ENCODE data around the gene FCER2. TPM values are rescaled to one million over a fixed set of nuclear protein-coding genes. Genes with fewer than 3 reads are reported as not detected.

Gene FCER2
- total and polyA plus RNA-seq, 2 of the 13 experiments (the other 11 are each of a cell fraction or from before 2014, with no cell fraction given): not detected

DNA sequence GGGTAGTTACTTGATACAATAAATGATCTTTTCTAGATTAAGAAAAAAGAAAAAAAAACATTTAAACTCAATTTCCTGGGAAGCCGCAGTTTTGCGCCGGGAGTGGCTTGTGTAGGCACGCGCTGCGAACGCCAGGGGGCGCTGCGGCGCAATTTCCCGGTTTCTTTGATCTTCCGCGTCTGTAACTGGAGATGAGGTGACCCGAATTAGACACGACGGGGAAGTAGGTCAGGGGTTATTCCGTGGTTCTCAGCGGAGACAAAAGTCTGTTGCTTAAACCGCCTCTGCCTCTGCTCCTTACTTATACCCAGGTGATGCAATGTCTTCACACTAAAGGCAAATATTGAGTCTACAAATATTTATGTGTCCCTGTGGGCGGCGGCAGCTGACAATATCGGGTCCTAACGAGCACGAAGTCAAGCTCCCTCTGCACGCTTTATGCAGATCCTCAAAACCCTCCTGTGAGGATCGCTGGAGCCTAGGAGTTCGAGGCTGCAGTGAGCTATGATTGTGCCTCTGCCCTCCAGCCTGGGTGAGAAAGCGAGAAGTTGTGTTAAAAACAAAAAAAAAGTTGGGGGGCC, 49.8 kb downstream of the FCER2 start (continued):
- TF ChIP-seq, protein P1, sequence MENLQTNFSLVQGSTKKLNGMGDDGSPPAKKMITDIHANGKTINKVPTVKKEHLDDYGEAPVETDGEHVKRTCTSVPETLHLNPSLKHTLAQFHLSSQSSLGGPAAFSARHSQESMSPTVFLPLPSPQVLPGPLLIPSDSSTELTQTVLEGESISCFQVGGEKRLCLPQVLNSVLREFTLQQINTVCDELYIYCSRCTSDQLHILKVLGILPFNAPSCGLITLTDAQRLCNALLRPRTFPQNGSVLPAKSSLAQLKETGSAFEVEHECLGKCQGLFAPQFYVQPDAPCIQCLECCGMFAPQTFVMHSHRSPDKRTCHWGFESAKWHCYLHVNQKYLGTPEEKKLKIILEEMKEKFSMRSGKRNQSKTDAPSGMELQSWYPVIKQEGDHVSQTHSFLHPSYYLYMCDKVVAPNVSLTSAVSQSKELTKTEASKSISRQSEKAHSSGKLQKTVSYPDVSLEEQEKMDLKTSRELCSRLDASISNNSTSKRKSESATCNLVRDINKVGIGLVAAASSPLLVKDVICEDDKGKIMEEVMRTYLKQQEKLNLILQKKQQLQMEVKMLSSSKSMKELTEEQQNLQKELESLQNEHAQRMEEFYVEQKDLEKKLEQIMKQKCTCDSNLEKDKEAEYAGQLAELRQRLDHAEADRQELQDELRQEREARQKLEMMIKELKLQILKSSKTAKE (CRISPR knock-in tag; IDR thresholded peaks at IDR 0.05; ENCODE audit: borderline replicate concordance): peak; percentile 94
- TF ChIP-seq, protein P2, sequence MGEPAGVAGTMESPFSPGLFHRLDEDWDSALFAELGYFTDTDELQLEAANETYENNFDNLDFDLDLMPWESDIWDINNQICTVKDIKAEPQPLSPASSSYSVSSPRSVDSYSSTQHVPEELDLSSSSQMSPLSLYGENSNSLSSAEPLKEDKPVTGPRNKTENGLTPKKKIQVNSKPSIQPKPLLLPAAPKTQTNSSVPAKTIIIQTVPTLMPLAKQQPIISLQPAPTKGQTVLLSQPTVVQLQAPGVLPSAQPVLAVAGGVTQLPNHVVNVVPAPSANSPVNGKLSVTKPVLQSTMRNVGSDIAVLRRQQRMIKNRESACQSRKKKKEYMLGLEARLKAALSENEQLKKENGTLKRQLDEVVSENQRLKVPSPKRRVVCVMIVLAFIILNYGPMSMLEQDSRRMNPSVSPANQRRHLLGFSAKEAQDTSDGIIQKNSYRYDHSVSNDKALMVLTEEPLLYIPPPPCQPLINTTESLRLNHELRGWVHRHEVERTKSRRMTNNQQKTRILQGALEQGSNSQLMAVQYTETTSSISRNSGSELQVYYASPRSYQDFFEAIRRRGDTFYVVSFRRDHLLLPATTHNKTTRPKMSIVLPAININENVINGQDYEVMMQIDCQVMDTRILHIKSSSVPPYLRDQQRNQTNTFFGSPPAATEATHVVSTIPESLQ (CRISPR knock-in tag; conservative IDR thresholded peaks at IDR 0.05): no peak
- TF ChIP-seq ZNF670 (CRISPR knock-in tag; IDR thresholded peaks at IDR 0.05; ENCODE audit: borderline replicate concordance) (peak; percentile 80), ADNP (CRISPR knock-in tag; IDR thresholded peaks at IDR 0.05) (no peak), ZSCAN20 (CRISPR knock-in tag; IDR thresholded peaks at IDR 0.05; ENCODE audit: borderline replicate concordance) (no peak), ZNF605 (CRISPR knock-in tag; IDR thresholded peaks at IDR 0.05) (peak; percentile 77), ZNF251 (CRISPR knock-in tag; IDR thresholded peaks at IDR 0.05) (no peak), XBP1 (CRISPR knock-in tag; IDR thresholded peaks at IDR 0.05) (no peak), ZNF563 (CRISPR knock-in tag; IDR thresholded peaks at IDR 0.05) (no peak; the same call in 1 of the 2 replicates), ZNF3 (CRISPR knock-in tag; IDR thresholded peaks at IDR 0.05) (peak; percentile 63; the same call in 1 of the 2 replicates), TBX2 (CRISPR knock-in tag; IDR thresholded peaks at IDR 0.05; ENCODE audit: borderline replicate concordance) (peak; percentile 98), MTF1 (CRISPR knock-in tag; IDR thresholded peaks at IDR 0.05) (no peak), KLF12 (CRISPR knock-in tag; IDR thresholded peaks at IDR 0.05; ENCODE audit: borderline replicate concordance) (no peak), EEA1 (CRISPR knock-in tag; IDR thresholded peaks at IDR 0.05; ENCODE audit: borderline replicate concordance) (no peak), RARG (CRISPR knock-in tag; IDR thresholded peaks at IDR 0.05; ENCODE audit: low read depth) (no peak), NFIC (IDR thresholded peaks at IDR 0.05; ENCODE audit: low read length) (peak; percentile 78), HMG20B (CRISPR knock-in tag; conservative IDR thresholded peaks at IDR 0.05) (peak; percentile 85), ATRX (CRISPR knock-in tag; IDR thresholded peaks at IDR 0.05; ENCODE audit: borderline replicate concordance) (no peak), PHF8 (CRISPR knock-in tag; IDR thresholded peaks at IDR 0.05) (0 out of 2 replicates have a peak, but pooled peaks have one; percentile 10), MTF2 (CRISPR knock-in tag; IDR thresholded peaks at IDR 0.05; ENCODE audit: borderline replicate concordance) (peak; percentile 77; the same call in 1 of the 2 replicates), HNRNPK (IDR thresholded peaks at IDR 0.05; ENCODE audit: low read depth, low read length, poor library complexity, severe bottlenecking) (no peak)
- TF ChIP-seq, protein P3, sequence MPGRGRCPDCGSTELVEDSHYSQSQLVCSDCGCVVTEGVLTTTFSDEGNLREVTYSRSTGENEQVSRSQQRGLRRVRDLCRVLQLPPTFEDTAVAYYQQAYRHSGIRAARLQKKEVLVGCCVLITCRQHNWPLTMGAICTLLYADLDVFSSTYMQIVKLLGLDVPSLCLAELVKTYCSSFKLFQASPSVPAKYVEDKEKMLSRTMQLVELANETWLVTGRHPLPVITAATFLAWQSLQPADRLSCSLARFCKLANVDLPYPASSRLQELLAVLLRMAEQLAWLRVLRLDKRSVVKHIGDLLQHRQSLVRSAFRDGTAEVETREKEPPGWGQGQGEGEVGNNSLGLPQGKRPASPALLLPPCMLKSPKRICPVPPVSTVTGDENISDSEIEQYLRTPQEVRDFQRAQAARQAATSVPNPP (CRISPR knock-in tag; IDR thresholded peaks at IDR 0.05): peak; percentile 72; the same call in 1 of the 2 replicates
